GM19438 (cell line): Measurements from ENCODE around the gene SCAMP2.

Source experiments
- ATAC-seq: cut with Tn5 transposase; IDR thresholded peaks from one replicate; pipeline ENCODE4 v1.9.1; 2021; ENCODE audit warnings: low read depth; ENCODE audit not compliant: unreplicated experiment

The SCAMP2 gene

GRCh38 chr15:74840851-74841775 lies 32.1 kb downstream of the SCAMP2 start:
- no peak for ATAC-seq

GRCh38 chr15:74839526-74840395 lies 33.4 kb downstream of the SCAMP2 start:
- ATAC-seq = no peak

GRCh38 chr15:74838746-74839525 lies 34.2 kb downstream of the SCAMP2 start:
- no peak for ATAC-seq

- no peak for ATAC-seq
Observed at GRCh38 chr15:74838137-74838516, 35.0 kb downstream of the SCAMP2 start.

- no peak for ATAC-seq
Observed at GRCh38 chr15:74837482-74838136, 35.6 kb downstream of the SCAMP2 start.

- ATAC-seq = no peak
Observed at GRCh38 chr15:74836846-74837245, 36.3 kb downstream of the SCAMP2 start.

- ATAC-seq = no peak
Observed at GRCh38 chr15:74835312-74835823, 37.8 kb downstream of the SCAMP2 start.

GRCh38 chr15:74833376-74834107 lies 39.6 kb downstream of the SCAMP2 start:
- no peak for ATAC-seq

GRCh38 chr15:74832826-74833225 lies 40.3 kb downstream of the SCAMP2 start:
- no peak for ATAC-seq

- ATAC-seq = no peak
Observed at GRCh38 chr15:74831813-74832495, 41.2 kb downstream of the SCAMP2 start.

- no peak for ATAC-seq
Observed at GRCh38 chr15:74830868-74831267, 42.3 kb downstream of the SCAMP2 start.

GRCh38 chr15:74829991-74830390 lies 43.2 kb downstream of the SCAMP2 start:
- no peak for ATAC-seq

- ATAC-seq = no peak
Observed at GRCh38 chr15:74829486-74829885, 43.7 kb downstream of the SCAMP2 start.

- no peak for ATAC-seq
Observed at GRCh38 chr15:74828835-74829234, 44.3 kb downstream of the SCAMP2 start.

- ATAC-seq = no peak
Observed at GRCh38 chr15:74827614-74828013, 45.6 kb downstream of the SCAMP2 start.

GRCh38 chr15:74826921-74827320 lies 46.2 kb downstream of the SCAMP2 start:
- ATAC-seq = no peak

- ATAC-seq = no peak
Observed at GRCh38 chr15:74826364-74826819, 46.8 kb downstream of the SCAMP2 start, which contains the start of gene CPLX3. CPLX3 (plus strand) TSS chr15:74826627; CDS start chr15:74826704, 77 bp downstream.

- ATAC-seq = no peak
Observed at GRCh38 chr15:74825866-74826265, 47.3 kb downstream of the SCAMP2 start.
